Smooth muscle cell (in vitro differentiated cells): ENCODE measurements around the gene TES. TPM values are rescaled to one million over a fixed set of nuclear protein-coding genes. Genes with fewer than 3 reads are reported as not detected.
A peak's percentile ranks its signal among the peaks of the same experiment; 100 is the strongest.

ENCODE experiments used
- DNase-seq: peaks from one replicate; lab custom pipeline; 2025; ENCODE audit not compliant: unreplicated experiment; lab: John Stamatoyannopoulos, UW
- H2AFZ ChIP-seq: fragments of 200-600 bp; sonication (generic); 2 replicates; pipeline ENCODE4 v1.6.0; 2016; ENCODE audit warnings: antibody characterized with exemption, low read depth, mild to moderate bottlenecking
- H3F3A ChIP-seq: fragments of 200-600 bp; sonication (generic); 2 replicates; pipeline ENCODE4 v1.6.0; 2017; ENCODE audit warnings: antibody characterized with exemption, low read depth
- H3K27ac ChIP-seq: fragments of 200-600 bp; sonication (generic); 2 replicates; pipeline ENCODE4 v1.5.1; 2016; ENCODE audit warnings: low read depth, mild to moderate bottlenecking
- H3K27me3 ChIP-seq: fragments of 200-600 bp; sonication (generic); 2 replicates; pipeline ENCODE4 v1.6.1; 2016; ENCODE audit warnings: low read depth, mild to moderate bottlenecking
- H3K36me3 ChIP-seq: fragments of 200-600 bp; sonication (generic); 2 replicates; pipeline ENCODE4 v1.5.1; 2016; ENCODE audit warnings: low read depth
- H3K4me1 ChIP-seq: fragments of 200-600 bp; sonication (generic); 2 replicates; pipeline ENCODE4 v1.5.1; 2016; ENCODE audit warnings: low read depth
- H3K4me2 ChIP-seq: fragments of 200-600 bp; sonication (generic); 2 replicates; pipeline ENCODE4 v1.6.0; 2016; ENCODE audit warnings: mild to moderate bottlenecking
- H3K4me3 ChIP-seq: fragments of 200-600 bp; sonication (generic); 2 replicates; pipeline ENCODE4 v1.5.1; 2016; ENCODE audit warnings: mild to moderate bottlenecking
- H3K79me2 ChIP-seq: fragments of 200-600 bp; sonication (generic); 2 replicates; pipeline ENCODE4 v1.6.0; 2016; ENCODE audit warnings: low read depth, mild to moderate bottlenecking
- H3K9ac ChIP-seq: fragments of 200-600 bp; sonication (generic); 2 replicates; pipeline ENCODE4 v1.6.0; 2016; ENCODE audit warnings: low read depth
- H3K9me3 ChIP-seq: fragments of 200-600 bp; sonication (generic); replicated peaks from 2 replicates; pipeline ENCODE4 v1.5.1; 2016; ENCODE audit warnings: low read depth
- H4K20me1 ChIP-seq: fragments of 200-600 bp; sonication (generic); 2 replicates; pipeline ENCODE4 v1.6.0; 2016; ENCODE audit warnings: low read depth
- CTCF ChIP-seq: fragments of 200-600 bp; sonication (generic); IDR thresholded peaks from 2 replicates; pipeline ENCODE4 v1.5.1; 2017; ENCODE audit warnings: borderline replicate concordance, mild to moderate bottlenecking, antibody characterized with exemption; ENCODE audit not compliant: insufficient read depth, poor library complexity, severe bottlenecking
- WGBS: methylation state at CpG from one replicate; pipeline ENCODE4 v1.1.7; 2016; ENCODE audit warnings: low lambda C conversion rate; 5-methylcytosine and 5-hydroxymethylcytosine counted together
- polyA plus RNA-seq: library from polyadenylated mRNA; unstranded; fragments of >200 nt; fragmentation: Nextera tagmentation; extraction: Ambion mirVana; gene quantifications from 2 replicates; pipeline ENCODE4 v1.2.1, GENCODE V29; 2016
- total RNA-seq: library from RNA; depleted of rRNA; stranded (reverse); fragments of >200 nt; gene quantifications from 2 replicates; pipeline ENCODE4 v1.2.3, GENCODE V29; 2014

TES gene
- total and polyA plus RNA-seq, 2 experiments from 2014 or later: 74.6 to 149 TPM

GRCh38 chr7:116273283-116273917 is 63.1 kb downstream of the TES start:
- Histone ChIP-seq H3K4me1 (peaks cover 7% of the 10 kb centered on the region), H3K4me3 (no peak overlapping the region), H4K20me1 (no peaks in the 10 kb centered on the region), H3K9me3 (no peaks in the 10 kb centered on the region), H3K36me3 (no peaks in the 10 kb centered on the region), H3K9ac (no peak overlapping the region), H3K79me2 (no peaks in the 10 kb centered on the region), H3F3A (peaks cover 12% of the 10 kb centered on the region), H3K4me2 (no peak overlapping the region), H3K27me3 (no peaks in the 10 kb centered on the region), H2AFZ (peak overlapping the region; percentile 26), H3K27ac (peak overlapping the region; percentile 94)
- TF ChIP-seq CTCF: no peak
- no peak for DNase-seq
- WGBS: 45% methylated on average over 4 of the region's 4 CpGs

- Histone ChIP-seq H3K79me2 (no peaks in the 10 kb centered on the region), H2AFZ (peak overlapping the region; percentile 26), H3F3A (peaks cover 12% of the 10 kb centered on the region), H3K4me2 (no peak overlapping the region), H3K4me1 (peaks cover 7% of the 10 kb centered on the region), H3K27me3 (no peaks in the 10 kb centered on the region), H3K36me3 (no peaks in the 10 kb centered on the region), H3K27ac (no peak overlapping the region), H3K9me3 (no peaks in the 10 kb centered on the region), H3K4me3 (no peak overlapping the region), H3K9ac (no peak overlapping the region), H4K20me1 (no peaks in the 10 kb centered on the region)
- 71% methylated on average over 1 of the region's 1 CpG for WGBS
- DNase-seq: no peak
- TF ChIP-seq CTCF: no peak
These were observed 63.6 kb downstream of the TES start for GRCh38 chr7:116273918-116274301.

GRCh38 chr7:116277070-116277469 is 66.7 kb downstream of the TES start:
- H3K9ac ChIP-seq: no peak overlapping the region
- peaks cover 12% of the 10 kb centered on the region for H3F3A ChIP-seq
- H4K20me1 ChIP-seq: no peaks in the 10 kb centered on the region
- no peak for TF ChIP-seq CTCF
- H3K4me2 ChIP-seq: no peak overlapping the region
- H3K27me3 ChIP-seq: no peaks in the 10 kb centered on the region
- H2AFZ ChIP-seq: no peak overlapping the region
- no peak for DNase-seq
- no peaks in the 10 kb centered on the region for H3K36me3 ChIP-seq
- no peaks in the 10 kb centered on the region for H3K9me3 ChIP-seq
- H3K27ac ChIP-seq: no peak overlapping the region
- no peaks in the 10 kb centered on the region for H3K4me1 ChIP-seq
- H3K4me3 ChIP-seq: no peak overlapping the region
- H3K79me2 ChIP-seq: no peaks in the 10 kb centered on the region

- no peaks in the 10 kb centered on the region for H3K9me3 ChIP-seq
- H3K36me3 ChIP-seq: no peaks in the 10 kb centered on the region
- DNase-seq: no peak
- H3K4me2 ChIP-seq: no peak overlapping the region
- no peak overlapping the region for H3K4me3 ChIP-seq
- no peaks in the 10 kb centered on the region for H3F3A ChIP-seq
- no peaks in the 10 kb centered on the region for H3K79me2 ChIP-seq
- TF ChIP-seq CTCF: no peak
- no peak overlapping the region for H2AFZ ChIP-seq
- H3K27me3 ChIP-seq: no peaks in the 10 kb centered on the region
- H4K20me1 ChIP-seq: no peaks in the 10 kb centered on the region
- no peaks in the 10 kb centered on the region for H3K4me1 ChIP-seq
- H3K27ac ChIP-seq: no peak overlapping the region
- no peak overlapping the region for H3K9ac ChIP-seq
These were observed 68.9 kb downstream of the TES start for GRCh38 chr7:116279217-116279616.
